SU-DHL-6 (cell line): ENCODE measurements around the gene TEX54.
"Not testable (repeated sequence)": the region's sequence is repeated elsewhere in the genome, so short reads cannot be mapped to it uniquely, and the experiment has no call there.

Experiments
- H2AFZ ChIP-seq: fragments of 200-600 bp; sonication (generic); 2 replicates; pipeline ENCODE4 v1.6.1; 2014; ENCODE audit warnings: low read depth, mild to moderate bottlenecking, moderate library complexity, mixed read lengths, antibody characterized with exemption, low read length; ENCODE audit not compliant: severe bottlenecking
- H3F3A ChIP-seq: fragments of 200-600 bp; shearing (Covaris generic); 2 replicates; pipeline ENCODE4 v1.6.0; 2016; ENCODE audit warnings: antibody characterized with exemption, mild to moderate bottlenecking; ENCODE audit not compliant: insufficient read depth
- H3K27ac ChIP-seq: fragments of 200-600 bp; sonication (generic); 2 replicates; pipeline ENCODE4 v1.5.1; 2016; ENCODE audit warnings: low read depth, mild to moderate bottlenecking, low read length, moderate library complexity, mixed read lengths
- H3K27me3 ChIP-seq: fragments of 200-600 bp; sonication (generic), shearing (Covaris generic); 2 replicates; pipeline ENCODE4 v1.6.0; 2014; ENCODE audit warnings: mild to moderate bottlenecking, low read length
- H3K36me3 ChIP-seq: fragments of 200-600 bp; sonication (generic); 2 replicates; pipeline ENCODE4 v1.6.1; 2014; ENCODE audit warnings: mild to moderate bottlenecking, low read length, mixed read lengths
- H3K4me2 ChIP-seq: fragments of 300-600, 200-600 bp; shearing (Covaris generic), sonication (generic); 2 replicates; pipeline ENCODE4 v1.6.0; 2014; ENCODE audit warnings: low read length, low read depth, mild to moderate bottlenecking; ENCODE audit not compliant: poor library complexity, severe bottlenecking
- H3K4me3 ChIP-seq: fragments of 200-600 bp; sonication (generic); 2 replicates; pipeline ENCODE4 v1.5.1; 2014; ENCODE audit warnings: antibody characterized with exemption, low read length, mild to moderate bottlenecking, mixed read lengths; ENCODE audit not compliant: insufficient read depth, poor library complexity, severe bottlenecking
- H3K79me2 ChIP-seq: fragments of 200-600 bp; sonication (generic); 2 replicates; pipeline ENCODE4 v1.6.1; 2014; ENCODE audit warnings: mild to moderate bottlenecking, low read length, moderate library complexity; ENCODE audit not compliant: insufficient read depth
- H3K9ac ChIP-seq: fragments of 200-600 bp; sonication (generic); 2 replicates; pipeline ENCODE4 v1.7.0; 2014; ENCODE audit warnings: mild to moderate bottlenecking, low read length
- H3K9me2 ChIP-seq: fragments of 200-600 bp; sonication (generic); replicated peaks from 2 replicates; pipeline ENCODE4 v1.6.1; 2014; ENCODE audit warnings: low read length; ENCODE audit not compliant: insufficient read depth
- H3K9me3 ChIP-seq: fragments of 200-600 bp; sonication (generic); 2 replicates; pipeline ENCODE4 v1.6.1; 2014; ENCODE audit warnings: low read length, mixed read lengths; ENCODE audit not compliant: insufficient read depth
- H4K20me1 ChIP-seq: fragments of 200-600 bp; sonication (generic); 2 replicates; pipeline ENCODE4 v1.6.1; 2014; ENCODE audit warnings: low read depth, mild to moderate bottlenecking, antibody characterized with exemption, low read length, moderate library complexity, mixed read lengths
- EZH2phosphoT487 ChIP-seq: fragments of 200-600 bp; sonication (generic), shearing (Covaris generic); conservative IDR thresholded peaks from 2 replicates; pipeline ENCODE4 v1.6.1; 2018; ENCODE audit warnings: mild to moderate bottlenecking, antibody characterized with exemption, low read length, moderate library complexity, mixed read lengths
- TF ChIP-seq, protein P1 (sequence below): fragments of 200-600 bp; sonication (generic); IDR thresholded peaks from one replicate; pipeline ENCODE4 v1.5.1; 2017; ENCODE audit warnings: antibody characterized with exemption, mild to moderate bottlenecking, low read length, moderate library complexity; ENCODE audit not compliant: insufficient read depth, poor library complexity, severe bottlenecking

TEX54 gene

DNA sequence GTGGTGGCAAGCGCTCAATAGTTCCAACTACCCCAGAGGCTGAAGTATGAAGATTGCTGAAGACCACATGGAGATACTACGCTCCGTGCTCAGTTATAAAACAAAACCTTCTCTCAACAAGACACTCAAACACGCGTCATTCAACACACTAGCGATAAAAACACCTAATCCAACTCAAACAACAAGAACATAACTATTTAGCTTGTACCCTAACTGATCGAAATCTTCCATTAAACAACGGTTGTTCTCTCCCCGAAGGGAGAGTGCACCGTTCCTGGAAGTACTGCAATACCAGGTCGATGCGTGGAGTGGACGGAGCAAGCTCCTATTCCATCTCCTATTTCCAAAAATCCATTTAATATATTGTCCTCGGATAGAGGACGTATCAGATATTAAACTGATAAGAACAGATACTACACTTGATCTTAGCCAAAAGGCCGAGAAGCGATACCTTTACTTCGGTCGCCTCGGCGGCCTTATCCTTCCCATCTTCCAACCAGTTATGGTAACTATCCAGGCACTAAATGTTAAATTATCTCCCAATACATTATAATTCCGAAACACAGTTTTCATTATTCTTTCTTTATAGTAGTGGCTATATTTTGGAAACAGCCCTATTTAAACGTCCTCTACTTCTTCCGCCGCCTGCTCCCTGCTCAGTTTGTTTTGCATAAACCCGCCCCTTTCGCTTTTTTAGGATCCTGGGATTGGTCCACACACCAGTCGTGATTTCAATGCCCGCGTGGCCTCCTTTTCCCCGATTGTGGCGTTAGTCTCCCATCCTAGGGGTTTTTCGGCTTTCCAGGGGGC lies 8.9 kb upstream of the TEX54 start:
- peaks cover 34% of the 10 kb centered on the region for H3F3A ChIP-seq
- H3K79me2 ChIP-seq = peaks cover 26% of the 10 kb centered on the region
- H3K4me2 ChIP-seq = peak overlapping the region; percentile 96
- H2AFZ ChIP-seq = peak overlapping the region; percentile 84
- peak overlapping the region; percentile 93 for H3K27ac ChIP-seq
- peak overlapping the region; percentile 45 for H3K4me3 ChIP-seq
- no peaks in the 10 kb centered on the region for H4K20me1 ChIP-seq
- no peaks in the 10 kb centered on the region for H3K9me2 ChIP-seq
- TF ChIP-seq, protein P1, sequence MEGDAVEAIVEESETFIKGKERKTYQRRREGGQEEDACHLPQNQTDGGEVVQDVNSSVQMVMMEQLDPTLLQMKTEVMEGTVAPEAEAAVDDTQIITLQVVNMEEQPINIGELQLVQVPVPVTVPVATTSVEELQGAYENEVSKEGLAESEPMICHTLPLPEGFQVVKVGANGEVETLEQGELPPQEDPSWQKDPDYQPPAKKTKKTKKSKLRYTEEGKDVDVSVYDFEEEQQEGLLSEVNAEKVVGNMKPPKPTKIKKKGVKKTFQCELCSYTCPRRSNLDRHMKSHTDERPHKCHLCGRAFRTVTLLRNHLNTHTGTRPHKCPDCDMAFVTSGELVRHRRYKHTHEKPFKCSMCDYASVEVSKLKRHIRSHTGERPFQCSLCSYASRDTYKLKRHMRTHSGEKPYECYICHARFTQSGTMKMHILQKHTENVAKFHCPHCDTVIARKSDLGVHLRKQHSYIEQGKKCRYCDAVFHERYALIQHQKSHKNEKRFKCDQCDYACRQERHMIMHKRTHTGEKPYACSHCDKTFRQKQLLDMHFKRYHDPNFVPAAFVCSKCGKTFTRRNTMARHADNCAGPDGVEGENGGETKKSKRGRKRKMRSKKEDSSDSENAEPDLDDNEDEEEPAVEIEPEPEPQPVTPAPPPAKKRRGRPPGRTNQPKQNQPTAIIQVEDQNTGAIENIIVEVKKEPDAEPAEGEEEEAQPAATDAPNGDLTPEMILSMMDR = no peak
- no peak for TF ChIP-seq EZH2phosphoT487
- H3K36me3 ChIP-seq = no peaks in the 10 kb centered on the region
- H3K9ac ChIP-seq = peak overlapping the region; percentile 81
- H3K27me3 ChIP-seq = no peaks in the 10 kb centered on the region
- H3K9me3 ChIP-seq = no peaks in the 10 kb centered on the region

DNA sequence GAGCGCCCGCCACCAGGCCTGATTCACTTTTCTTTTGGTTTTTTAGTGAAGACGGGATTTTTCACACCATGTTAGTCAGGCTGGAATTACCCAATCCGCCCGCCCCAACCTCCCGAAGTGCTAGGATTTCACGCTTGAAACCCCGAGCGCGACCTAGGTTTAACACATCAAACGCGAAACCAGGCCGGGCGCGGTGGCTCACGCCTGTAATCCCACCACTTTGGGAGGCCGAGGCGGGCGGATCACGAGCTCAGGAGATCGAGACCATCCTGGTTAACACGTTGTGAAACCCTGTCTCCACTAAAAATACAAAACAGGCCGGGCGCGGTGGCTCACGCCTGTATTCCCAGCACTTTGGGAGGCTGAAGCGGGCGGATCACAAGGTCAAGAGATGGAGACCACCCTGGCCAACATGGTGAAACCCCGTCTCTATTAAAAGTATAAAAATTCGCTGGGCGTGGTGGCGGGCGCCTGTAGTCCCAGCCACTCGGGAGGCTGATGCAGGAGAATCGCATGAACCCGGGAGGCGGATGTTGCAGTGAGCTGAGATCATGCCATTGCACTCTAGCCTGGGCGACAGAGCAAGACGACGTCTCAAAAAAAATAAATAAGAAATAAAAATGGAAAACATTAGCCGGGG lies 8.2 kb upstream of the TEX54 start:
- Histone ChIP-seq H3K27ac (peak overlapping the region; percentile 93), H3K79me2 (peaks cover 31% of the 10 kb centered on the region), H3K4me3 (peak overlapping the region; percentile 77), H3F3A (peaks cover 34% of the 10 kb centered on the region), H3K4me2 (peak overlapping the region; percentile 96), H3K9ac (peak overlapping the region; percentile 81), H2AFZ (peak overlapping the region; percentile 73)
- not testable (repeated sequence) for H3K36me3 ChIP-seq, H4K20me1 ChIP-seq, H3K9me2 ChIP-seq, H3K9me3 ChIP-seq, H3K27me3 ChIP-seq

DNA sequence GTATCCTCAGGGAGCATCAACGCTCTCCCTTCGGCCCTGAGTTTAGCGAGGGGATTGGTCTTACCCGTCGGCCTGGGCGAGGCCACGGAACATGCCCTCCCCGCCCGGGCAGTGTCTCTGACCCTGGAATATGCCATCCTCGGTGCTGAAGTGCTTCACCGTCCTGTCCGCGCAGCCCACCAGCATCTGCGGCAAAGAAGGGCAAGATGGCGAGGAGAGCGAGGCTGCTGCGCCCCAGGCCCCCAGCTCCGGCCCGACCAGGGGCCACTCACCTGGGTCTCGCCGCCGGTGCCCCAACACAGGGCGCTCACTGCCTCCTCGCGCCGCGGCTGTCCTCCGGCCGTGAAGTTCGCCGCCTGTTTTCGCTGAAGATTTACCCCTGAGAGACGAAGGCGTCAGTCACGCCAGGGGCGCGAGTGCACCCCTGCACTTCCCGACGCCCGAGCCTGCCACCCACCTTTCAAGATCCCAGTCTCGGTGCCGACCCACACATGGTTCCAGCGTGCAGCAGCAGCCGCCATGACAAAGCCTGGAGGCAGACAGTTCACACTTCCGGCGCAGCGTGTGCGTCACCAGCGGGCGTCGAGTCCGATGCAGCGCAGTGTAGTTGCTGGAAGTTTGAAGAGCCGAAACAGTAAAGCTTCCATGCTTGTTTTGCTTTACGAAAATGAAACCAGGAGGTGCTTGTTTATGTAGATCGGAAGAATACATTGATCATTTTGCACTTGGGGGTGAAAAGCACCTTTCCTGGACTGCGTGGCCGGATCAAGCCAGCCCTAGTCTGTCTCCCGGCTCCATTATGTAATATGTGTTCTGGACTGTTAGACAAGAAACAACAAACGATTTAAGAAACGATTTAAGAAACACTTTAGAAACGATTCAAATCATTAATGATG lies 6.7 kb upstream of the TEX54 start, which contains the start of gene WDR74:
TSS of gene WDR74 (minus strand) at position 541 of the 896 bp plus-strand sequence. CDS start at position 521, 20 bp downstream.
- Histone ChIP-seq H3K36me3 (0 out of 2 replicates have a peak, but pooled peaks cover 3% of the 10 kb centered on the region), H3K4me3 (peak within 1 kb of the TSS; percentile 77), H3K9me2 (no peaks in the 10 kb centered on the region), H2AFZ (peak within 1 kb of the TSS; percentile 73), H3K27me3 (no peaks in the 10 kb centered on the region), H3K4me2 (peak within 1 kb of the TSS; percentile 96), H3K9ac (peak within 1 kb of the TSS; percentile 81), H3K9me3 (no peaks in the 10 kb centered on the region), H3F3A (peaks cover 37% of the 10 kb centered on the region), H3K27ac (peak within 1 kb of the TSS; percentile 93), H3K79me2 (peaks cover 31% of the 10 kb centered on the region), H4K20me1 (no peaks in the 10 kb centered on the region)
- no peak for TF ChIP-seq EZH2phosphoT487
- TF ChIP-seq, protein P1 = no peak
